ENCODE data around the gene PERCC1. TPM values are rescaled to one million over a fixed set of nuclear protein-coding genes. Genes with fewer than 3 reads are reported as not detected.

Gene PERCC1
- total and polyA plus RNA-seq, 2 donors from 2014 or later, result not detected

GRCh38 chr16:1392826-1393225 lies 38.1 kb upstream of the PERCC1 start:
- DNase-seq (no peak), FAIRE-seq (no peak)
- Histone ChIP-seq H3K9ac (ENCODE audit: low read length in 3 of 3) (no peak overlapping the region), H3K27me3 (ENCODE audit: control insufficient read depth, insufficient read depth, low read length) (no peaks in the 10 kb centered on the region), H3K27ac (ENCODE audit: low read depth in 2 of 2, low read length in 2 of 2) (no peak overlapping the region), H3K4me3 (ENCODE audit: low read length in 3 of 3) (no peak overlapping the region), H3K9me3 (ENCODE audit: control insufficient read depth in 2 of 3, insufficient read depth in 1 of 3, low read length in 3 of 3) (no peaks in the 10 kb centered on the region), H3K36me3 (ENCODE audit: control insufficient read depth in 2 of 3, insufficient read depth in 3 of 3, low read length in 3 of 3) (peaks cover 2 to 13% (median 2%) of the 10 kb centered on the region in 3 donors), H3K4me1 (ENCODE audit: control insufficient read depth in 2 of 3, insufficient read depth in 2 of 3, low read depth in 1 of 3, low read length in 3 of 3) (no peaks in the 10 kb centered on the region)
- intact Hi-C loops (cut with DNase I), result no loop called here
- TF ChIP-seq CTCF (IDR thresholded peaks at IDR 0.05; ENCODE audit: borderline replicate concordance, extremely low read depth, insufficient read depth), result no peak

- Histone ChIP-seq H3K9me3 (ENCODE audit: control insufficient read depth in 2 of 3, insufficient read depth in 1 of 3, low read length in 3 of 3) (no peaks in the 10 kb centered on the region), H3K27me3 (ENCODE audit: control insufficient read depth, insufficient read depth, low read length) (no peaks in the 10 kb centered on the region), H3K4me1 (ENCODE audit: control insufficient read depth in 2 of 3, insufficient read depth in 2 of 3, low read depth in 1 of 3, low read length in 3 of 3) (no peaks in the 10 kb centered on the region), H3K27ac (ENCODE audit: low read depth in 2 of 2, low read length in 2 of 2) (no peak overlapping the region), H3K9ac (ENCODE audit: low read length in 3 of 3) (no peak overlapping the region), H3K36me3 (ENCODE audit: control insufficient read depth in 2 of 3, insufficient read depth in 3 of 3, low read length in 3 of 3) (peaks cover 2 to 21% (median 4%) of the 10 kb centered on the region in 3 donors), H3K4me3 (ENCODE audit: low read length in 3 of 3) (no peak overlapping the region)
- TF ChIP-seq CTCF (IDR thresholded peaks at IDR 0.05; ENCODE audit: borderline replicate concordance, extremely low read depth, insufficient read depth), result no peak
- DNase-seq (no peak), FAIRE-seq (no peak)
- intact Hi-C loops (cut with DNase I), result no loop called here
Observed at GRCh38 chr16:1393613-1394176, 37.2 kb upstream of the PERCC1 start.

- H3K27me3 ChIP-seq (ENCODE audit: control insufficient read depth, insufficient read depth, low read length), result no peaks in the 10 kb centered on the region
- intact Hi-C loops (cut with DNase I), result no loop called here
- FAIRE-seq (no peak), DNase-seq (no peak)
- H3K9ac ChIP-seq (ENCODE audit: low read length in 3 of 3), result no peak overlapping the region
- no peaks in the 10 kb centered on the region for H3K4me1 ChIP-seq (ENCODE audit: control insufficient read depth in 2 of 3, insufficient read depth in 2 of 3, low read depth in 1 of 3, low read length in 3 of 3)
- no peak for TF ChIP-seq CTCF (IDR thresholded peaks at IDR 0.05; ENCODE audit: borderline replicate concordance, extremely low read depth, insufficient read depth)
- no peak overlapping the region for H3K4me3 ChIP-seq (ENCODE audit: low read length in 3 of 3)
- no peaks in the 10 kb centered on the region for H3K9me3 ChIP-seq (ENCODE audit: control insufficient read depth in 2 of 3, insufficient read depth in 1 of 3, low read length in 3 of 3)
- no peak overlapping the region for H3K27ac ChIP-seq (ENCODE audit: low read depth in 2 of 2, low read length in 2 of 2)
- peaks cover 2 to 21% (median 4%) of the 10 kb centered on the region in 3 donors for H3K36me3 ChIP-seq (ENCODE audit: control insufficient read depth in 2 of 3, insufficient read depth in 3 of 3, low read length in 3 of 3)
Observed at GRCh38 chr16:1394367-1394951, 36.4 kb upstream of the PERCC1 start.

Measured in kidney (tissue), 14 donors.